Ovary (tissue), 9 donors: ENCODE measurements around the gene IFNAR2. TPM values are rescaled to one million over a fixed set of nuclear protein-coding genes. Genes with fewer than 3 reads are reported as not detected.

ENCODE experiments used
- DNase-seq, 5 donors: peaks; one replicate each; pipeline ENCODE4 v3.0.0-alpha.2; 2019 to 2020
- H3K27ac ChIP-seq, 2 donors: fragments of 200-600 bp; one replicate each; pipeline versions ENCODE4 v1.5.1 to v1.8.0; 2019 to 2022
- H3K27me3 ChIP-seq: fragments of 200-600 bp; one replicate; pipeline ENCODE4 v1.8.0; 2022
- H3K36me3 ChIP-seq: fragments of 200-600 bp; sonication (generic); one replicate; pipeline ENCODE4 v1.5.1; 2019
- H3K4me1 ChIP-seq: one replicate; pipeline ENCODE4 v1.8.1; 2013; ENCODE audit warnings: mild to moderate bottlenecking, moderate library complexity; ENCODE audit not compliant: insufficient read depth
- H3K4me3 ChIP-seq: fragments of 200-600 bp; sonication (generic); one replicate; pipeline ENCODE4 v1.5.1; 2017
- H3K9me3 ChIP-seq, 2 donors: fragments of 200-600 bp in 1 of 2; sonication (generic) in 1 of 2; one replicate each; pipeline versions ENCODE4 v1.5.1 to v1.8.1; 2013 to 2019; ENCODE audit warnings: mild to moderate bottlenecking in 1 of 2, moderate library complexity in 1 of 2
- EP300 ChIP-seq: sonication (generic); formaldehyde crosslinking; IDR thresholded peaks from one replicate; pipeline ENCODE4 v1.6.1; 2017; ENCODE audit warnings: antibody characterized with exemption
- POLR2A ChIP-seq: fragments of 450-650 bp; IDR thresholded peaks from one replicate; pipeline ENCODE4 v1.6.1; 2017; ENCODE audit warnings: antibody characterized with exemption, mild to moderate bottlenecking, moderate library complexity
- WGBS, 3 donors: extraction: QIAGEN DNeasy Blood & Tissue Kit in 1 of 3; methylation state at CpG; one replicate each; pipeline versions ENCODE4 v1.1.5 to v1.1.7; 2013 to 2017; 5-methylcytosine and 5-hydroxymethylcytosine counted together
- intact Hi-C, 4 donors: fragments of 100-400 bp; cut with DNase I; formaldehyde crosslinking; loops; one replicate each; pipeline versions ENCODE4 v1.11.0 to v1.15.1; 2022 to 2023
- polyA plus RNA-seq, 2 donors: library from polyadenylated mRNA; stranded (reverse); fragments of 200-250 nt in 1 of 2; fragments of 350-450 nt in 1 of 2; fragmentation: Illumina TruSeq in 1 of 2; extraction: RNeasy Lipid Tissue Mini Kit (QIAGEN cat#74804) in 1 of 2; gene quantifications; one replicate each; pipeline ENCODE4 v1.2.3, GENCODE V29; 2013 to 2014
- total RNA-seq, 7 donors: library from RNA; depleted of rRNA in 2 of 7; stranded (reverse); fragments of >200 nt in 2 of 7; fragmentation: NEBNext Ultra II Directional in 3 of 7; extraction: Animal tissue kit (Norgen Biotek cat#: 25700) in 3 of 7; gene quantifications; one replicate each; pipeline versions ENCODE4 v1.1.0 to v1.2.4, GENCODE V29; 2016 to 2023
- TF ChIP-seq, protein P1 (sequence below), 3 donors: fragments of 450-650 bp in 2 of 3; fragments of 200-600 bp in 1 of 3; IDR thresholded peaks; one replicate each; pipeline versions ENCODE4 v1.5.1 to v1.8.0; 2016 to 2022; ENCODE audit warnings: antibody characterized with exemption in 3 of 3, mild to moderate bottlenecking in 1 of 3
- donor health status: DM: no; HTN: no; CAD: no; lungs with moderate emphysema.
- donor health status: DM: no; HTN: no; CAD: no.
- donor health status: Bipolar disorder and iron deficiency.
- donor health status: DM: yes; HTN: yes; CAD: no.
- donor health status: DM: no; HTN: no; CAD: no.
- donor health status: DM: yes; HTN: yes; CAD: no.

Gene IFNAR2
- total and polyA plus RNA-seq, 9 donors = 10.8 to 30.4 (median 20.5) TPM

DNA sequence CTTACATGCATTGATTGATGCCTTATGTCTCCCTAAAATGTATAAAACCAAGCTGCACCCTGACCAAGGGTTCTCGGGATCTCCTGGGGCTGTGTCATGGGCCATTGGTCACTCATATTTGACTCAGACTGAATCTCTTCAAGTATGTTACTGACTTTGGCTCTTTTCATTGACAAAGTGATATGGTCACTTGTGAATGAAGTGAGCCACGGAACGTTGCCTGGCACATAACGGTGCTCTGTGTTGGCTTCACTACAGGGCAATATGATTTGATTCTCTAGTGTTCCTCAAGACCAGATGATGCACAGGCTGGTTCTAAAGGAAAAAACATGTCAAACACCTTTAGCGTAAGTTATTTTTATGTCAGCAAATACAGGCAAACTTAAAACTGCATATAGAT lies 25.0 kb downstream of the IFNAR2 start:
- no peak for DNase-seq
- Histone ChIP-seq H3K27me3 (no peaks in the 10 kb centered on the region), H3K36me3 (no peaks in the 10 kb centered on the region), H3K9me3 (no peaks in the 10 kb centered on the region), H3K27ac (no peak overlapping the region), H3K4me1 (peaks cover 2% of the 10 kb centered on the region), H3K4me3 (no peak overlapping the region)
- intact Hi-C loops = no loop called here
- TF ChIP-seq POLR2A (no peak), EP300 (no peak)
- TF ChIP-seq, protein P1, sequence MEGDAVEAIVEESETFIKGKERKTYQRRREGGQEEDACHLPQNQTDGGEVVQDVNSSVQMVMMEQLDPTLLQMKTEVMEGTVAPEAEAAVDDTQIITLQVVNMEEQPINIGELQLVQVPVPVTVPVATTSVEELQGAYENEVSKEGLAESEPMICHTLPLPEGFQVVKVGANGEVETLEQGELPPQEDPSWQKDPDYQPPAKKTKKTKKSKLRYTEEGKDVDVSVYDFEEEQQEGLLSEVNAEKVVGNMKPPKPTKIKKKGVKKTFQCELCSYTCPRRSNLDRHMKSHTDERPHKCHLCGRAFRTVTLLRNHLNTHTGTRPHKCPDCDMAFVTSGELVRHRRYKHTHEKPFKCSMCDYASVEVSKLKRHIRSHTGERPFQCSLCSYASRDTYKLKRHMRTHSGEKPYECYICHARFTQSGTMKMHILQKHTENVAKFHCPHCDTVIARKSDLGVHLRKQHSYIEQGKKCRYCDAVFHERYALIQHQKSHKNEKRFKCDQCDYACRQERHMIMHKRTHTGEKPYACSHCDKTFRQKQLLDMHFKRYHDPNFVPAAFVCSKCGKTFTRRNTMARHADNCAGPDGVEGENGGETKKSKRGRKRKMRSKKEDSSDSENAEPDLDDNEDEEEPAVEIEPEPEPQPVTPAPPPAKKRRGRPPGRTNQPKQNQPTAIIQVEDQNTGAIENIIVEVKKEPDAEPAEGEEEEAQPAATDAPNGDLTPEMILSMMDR (IDR thresholded peaks at IDR 0.05) = no peak
- 96 to 98% (median 96%) methylated on average over 5 of the region's 5 CpGs for WGBS, 3 donors

DNA sequence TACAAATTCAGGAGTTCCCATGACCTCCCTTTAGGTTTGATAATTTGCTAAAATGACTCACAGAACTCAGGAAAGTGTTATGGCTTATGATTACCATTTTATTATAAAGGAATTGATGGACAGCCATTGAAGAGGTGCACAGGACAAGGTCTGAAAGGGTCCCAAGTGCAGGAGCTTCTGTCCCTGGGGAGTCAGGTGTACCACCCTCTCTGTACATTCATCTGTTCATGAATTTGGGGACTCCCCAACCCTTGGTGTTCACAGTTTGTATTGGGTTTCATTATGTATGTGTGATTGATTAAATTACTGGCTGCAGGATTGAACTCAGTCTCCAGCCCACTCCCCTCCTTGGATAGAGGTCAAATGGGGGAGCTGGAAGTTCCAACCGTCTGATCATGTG lies 25.7 kb downstream of the IFNAR2 start:
- intact Hi-C loops = no loop called here
- WGBS, 3 donors = 46 to 58% (median 48%) methylated on average over 1 of the region's 1 CpG
- no peaks in the 10 kb centered on the region for H3K9me3 ChIP-seq

DNA sequence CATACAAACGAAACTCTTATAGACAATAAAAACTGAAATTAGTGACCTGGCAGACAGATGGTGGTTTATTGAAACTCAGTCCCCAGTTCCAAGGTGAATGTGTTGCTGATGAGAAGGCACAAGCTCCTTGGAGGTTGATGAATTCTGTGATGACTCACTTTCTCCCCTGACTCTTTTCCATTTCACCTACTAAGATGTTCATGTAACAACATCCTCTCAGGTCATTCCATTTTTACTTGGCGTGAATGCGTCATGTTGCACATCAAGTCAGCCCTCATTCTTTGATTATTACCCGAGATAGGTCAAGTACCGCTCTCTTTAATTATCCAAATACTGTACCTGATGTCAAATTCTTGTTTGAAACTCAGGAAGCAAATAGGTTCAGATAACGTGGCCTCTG lies 26.3 kb downstream of the IFNAR2 start:
- no peak for TF ChIP-seq POLR2A
- TF ChIP-seq EP300 = no peak
- TF ChIP-seq, protein P1 (IDR thresholded peaks at IDR 0.05) = no peak
- 93 to 94% (median 94%) methylated on average over 6 of the region's 6 CpGs for WGBS, 3 donors
- Histone ChIP-seq H3K9me3 (no peaks in the 10 kb centered on the region), H3K27me3 (no peaks in the 10 kb centered on the region), H3K27ac (no peak overlapping the region), H3K36me3 (no peaks in the 10 kb centered on the region), H3K4me1 (peaks cover 2% of the 10 kb centered on the region), H3K4me3 (no peak overlapping the region)
- intact Hi-C loops = no loop called here
- DNase-seq = no peak

More for the DNA sequence above, 25.7 kb downstream of the IFNAR2 start:
- Histone ChIP-seq H3K27me3 (no peaks in the 10 kb centered on the region), H3K4me1 (peaks cover 2% of the 10 kb centered on the region), H3K27ac (no peak overlapping the region), H3K4me3 (no peak overlapping the region), H3K36me3 (no peaks in the 10 kb centered on the region)
- no peak for DNase-seq
- TF ChIP-seq, protein P1 (IDR thresholded peaks at IDR 0.05) = no peak
- TF ChIP-seq POLR2A (no peak), EP300 (no peak)

DNA sequence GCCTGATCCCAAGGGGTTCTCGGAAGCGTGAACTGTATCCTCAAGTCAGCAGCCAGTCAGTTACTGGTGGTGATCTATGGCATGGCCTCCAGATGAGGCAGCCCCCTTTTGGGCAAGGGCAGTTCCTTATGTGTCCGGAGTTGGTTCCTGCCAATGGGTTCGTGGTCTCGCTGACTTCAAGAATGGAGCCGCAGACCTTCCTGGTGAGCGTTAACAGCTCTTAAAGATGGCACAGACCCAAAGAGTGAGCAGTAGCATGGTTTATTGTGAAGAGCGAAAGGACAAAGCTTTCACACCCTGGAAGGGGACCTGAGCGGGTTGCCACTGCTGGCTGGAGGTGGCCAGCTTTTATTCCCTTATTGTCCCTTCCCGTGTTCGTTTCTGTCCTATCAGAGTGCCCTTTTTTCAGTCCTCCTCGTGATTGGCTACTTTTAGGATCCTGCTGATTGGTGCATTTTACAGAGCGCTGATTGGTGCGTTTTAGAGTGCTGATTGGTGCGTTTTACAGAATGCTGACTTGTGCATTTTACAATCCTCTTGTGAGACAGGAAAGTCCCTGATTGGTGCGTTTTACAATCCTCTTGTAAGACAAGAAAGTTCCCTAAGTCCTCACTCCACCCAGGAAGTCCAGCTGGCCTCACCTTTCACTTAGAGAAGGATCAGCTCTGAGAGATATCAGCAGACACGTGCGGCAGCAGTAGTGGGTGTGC lies 27.5 kb downstream of the IFNAR2 start:
- Histone ChIP-seq H3K4me1 (peaks cover 2% of the 10 kb centered on the region), H3K27me3 (no peaks in the 10 kb centered on the region), H3K36me3 (no peaks in the 10 kb centered on the region), H3K27ac (no peak overlapping the region), H3K4me3 (no peak overlapping the region), H3K9me3 (no peaks in the 10 kb centered on the region)
- no peak for DNase-seq
- 93 to 95% (median 94%) methylated on average over 18 of the region's 18 CpGs for WGBS, 3 donors
- TF ChIP-seq EP300 (no peak), POLR2A (no peak)
- TF ChIP-seq, protein P1 (IDR thresholded peaks at IDR 0.05) = no peak
- intact Hi-C loops = no loop called here
